ENCODE results near the gene NBPF6. TPM values are rescaled to one million over a fixed set of nuclear protein-coding genes. Genes with fewer than 3 reads are reported as not detected.

The NBPF6 gene
- not detected in 5 replicates for total RNA-seq (2022; extraction: Qiagen RNA extraction)

GRCh38 chr1:108450043-108450442 lies at the start of gene NBPF6:
NBPF6 (plus strand) TSS chr1:108450343; CDS start chr1:108450602, 259 bp downstream.

Other genes starting within 250 kb of the NBPF6 start
- gene SLC25A24, start 250.0 kb upstream of the NBPF6 start, total RNA-seq (2022; extraction: Qiagen RNA extraction): 25.6 to 35.8 TPM (median 30.5 TPM) in 5 replicates
- 0.06 to 0.14 TPM (median 0.07 TPM) in 4 of 5 replicates, not detected in the other for gene NBPF4, start 206.3 kb upstream of the NBPF6 start, total RNA-seq (2022; extraction: Qiagen RNA extraction)
- gene EEIG2, start 109.8 kb downstream of the NBPF6 start, total RNA-seq (2022; extraction: Qiagen RNA extraction): 4.2 to 6.7 TPM (median 5.9 TPM) in 5 replicates
- gene HENMT1, start 210.8 kb downstream of the NBPF6 start, total RNA-seq (2022; extraction: Qiagen RNA extraction): 3.6 to 5.8 TPM (median 4.3 TPM) in 5 replicates
- 19.5 to 23.3 TPM (median 20.8 TPM) in 5 replicates for gene PRPF38B, start 242.0 kb downstream of the NBPF6 start, total RNA-seq (2022; extraction: Qiagen RNA extraction)